Measurements from ENCODE around the gene KIF12.

Gene KIF12

DNA sequence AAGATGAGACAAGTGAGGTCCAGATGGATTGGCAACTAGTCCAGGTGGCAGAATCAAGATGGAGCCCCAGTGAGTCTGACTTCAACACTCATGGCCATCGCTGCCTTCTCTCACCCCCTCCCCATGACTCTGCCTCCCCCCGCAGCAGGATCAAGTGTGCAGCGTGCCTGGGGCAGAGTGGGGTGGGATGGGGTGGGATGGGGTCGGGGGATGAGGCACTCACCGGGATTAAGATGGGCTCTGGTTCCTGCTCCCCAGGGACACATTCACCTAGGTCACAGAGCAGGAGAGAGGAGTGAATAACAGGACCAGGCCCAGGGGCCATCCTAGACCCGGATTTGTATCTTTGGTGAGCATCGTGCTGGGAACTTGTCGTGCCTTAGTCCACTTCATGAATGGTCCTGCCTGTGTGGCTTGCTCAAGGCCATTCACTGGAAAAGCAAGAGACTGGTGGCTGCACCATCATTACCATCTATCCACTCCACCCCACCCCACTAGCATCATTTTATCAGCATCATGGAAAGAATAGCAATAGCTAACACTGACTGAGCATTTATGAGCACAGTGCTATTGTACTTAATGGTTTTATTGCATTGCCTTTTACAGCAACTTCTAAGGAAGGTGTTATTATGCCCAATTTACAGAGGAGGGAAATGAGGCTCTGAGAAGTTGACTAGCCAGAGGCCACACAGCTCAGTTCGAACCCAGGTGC, 29.5 kb downstream of the KIF12 start:
- FAIRE-seq (no peak), DNase-seq (ENCODE audit: insufficient read length) (no peak)
- TF ChIP-seq POLR2A (IDR thresholded peaks at IDR 0.05; ENCODE audit: low read depth, low read length) = no peak
- no peak for TF ChIP-seq TAF1 (IDR thresholded peaks at IDR 0.05; ENCODE audit: borderline replicate concordance, low read depth, low read length)
- TF ChIP-seq POLR2AphosphoS5 (IDR thresholded peaks at IDR 0.05; ENCODE audit: low read depth, low read length) = no peak

DNA sequence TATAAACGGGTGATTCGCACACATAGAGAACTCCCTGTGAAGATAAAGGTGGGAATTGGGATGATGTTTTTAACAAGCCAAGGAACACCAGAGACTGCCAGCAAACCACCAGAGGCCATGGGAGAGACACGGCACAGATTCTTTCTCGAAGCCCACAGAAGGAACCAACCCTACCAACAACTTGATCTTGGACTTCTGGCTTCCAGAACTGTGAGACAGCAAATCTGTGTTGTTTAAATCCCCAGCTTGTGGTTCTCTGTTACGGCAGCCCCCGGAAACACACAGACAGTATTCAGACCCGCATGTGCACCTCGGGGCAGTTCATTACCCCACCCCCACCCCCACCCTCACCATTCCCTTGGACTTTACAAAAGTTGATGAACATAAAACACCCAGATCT, 33.8 kb downstream of the KIF12 start:
- TF ChIP-seq TAF1 (IDR thresholded peaks at IDR 0.05; ENCODE audit: borderline replicate concordance, low read depth, low read length) (no peak), POLR2AphosphoS5 (IDR thresholded peaks at IDR 0.05; ENCODE audit: low read depth, low read length) (no peak), POLR2A (IDR thresholded peaks at IDR 0.05; ENCODE audit: low read depth, low read length) (no peak)
- no peak for DNase-seq (ENCODE audit: insufficient read length)
- FAIRE-seq = no peak

DNA sequence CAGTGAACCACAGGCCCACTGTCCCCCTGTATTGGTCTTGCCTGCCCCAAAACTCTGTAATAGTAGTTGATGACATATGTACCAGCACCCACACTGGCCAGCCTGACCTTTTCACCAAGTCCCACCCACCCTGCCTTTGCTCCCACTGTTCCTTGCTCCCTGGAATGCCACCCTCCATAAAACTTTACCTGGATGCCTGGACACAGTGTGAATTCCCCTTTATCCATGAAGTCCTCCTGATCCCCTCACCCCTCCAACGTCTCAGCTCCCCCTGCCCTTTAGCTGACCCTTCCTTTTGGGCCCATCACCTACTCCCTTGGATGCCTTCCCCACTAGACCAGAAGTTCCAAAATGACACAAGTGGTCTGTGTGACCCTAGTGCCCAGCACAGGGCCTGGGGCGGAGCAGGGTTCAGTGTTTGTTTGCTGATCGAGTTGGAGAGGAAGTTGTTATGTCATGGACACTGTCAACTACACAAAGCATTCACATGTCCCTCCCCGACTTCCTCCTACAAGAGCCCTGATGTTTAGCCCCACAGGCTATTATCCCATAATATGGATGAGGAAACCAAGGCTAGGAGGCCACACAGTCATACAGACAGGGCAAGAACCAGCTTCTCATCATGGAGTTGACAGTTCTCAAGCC, 37.1 kb downstream of the KIF12 start:
- DNase-seq (ENCODE audit: insufficient read length) (no peak), FAIRE-seq (no peak)
- TF ChIP-seq TAF1 (IDR thresholded peaks at IDR 0.05; ENCODE audit: borderline replicate concordance, low read depth, low read length) = no peak
- no peak for TF ChIP-seq POLR2AphosphoS5 (IDR thresholded peaks at IDR 0.05; ENCODE audit: low read depth, low read length)
- TF ChIP-seq POLR2A (IDR thresholded peaks at IDR 0.05; ENCODE audit: low read depth, low read length) = no peak

DNA sequence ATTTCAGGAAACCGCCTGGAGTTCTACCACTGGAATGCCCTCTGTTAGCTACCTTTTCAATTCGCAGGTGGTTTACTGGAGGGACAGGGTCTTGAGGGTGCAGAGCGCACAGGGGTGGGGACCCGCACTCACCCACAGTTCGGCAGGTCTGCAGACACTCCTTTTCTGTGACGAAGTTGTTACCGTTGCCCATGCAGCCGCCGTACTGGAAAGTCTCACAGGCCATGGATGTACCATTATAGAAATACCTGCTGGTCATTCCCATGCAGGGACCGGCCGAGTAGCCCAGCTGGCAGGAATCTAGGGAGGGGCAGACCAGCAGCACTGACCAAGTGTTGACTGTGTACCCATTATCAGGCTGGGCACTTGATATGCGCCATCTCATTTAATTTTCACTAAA, 37.8 kb downstream of the KIF12 start:
- DNase-seq (ENCODE audit: insufficient read length) = no peak
- TF ChIP-seq POLR2A (IDR thresholded peaks at IDR 0.05; ENCODE audit: low read depth, low read length) (no peak), POLR2AphosphoS5 (IDR thresholded peaks at IDR 0.05; ENCODE audit: low read depth, low read length) (no peak), TAF1 (IDR thresholded peaks at IDR 0.05; ENCODE audit: borderline replicate concordance, low read depth, low read length) (no peak)
- no peak for FAIRE-seq

DNA sequence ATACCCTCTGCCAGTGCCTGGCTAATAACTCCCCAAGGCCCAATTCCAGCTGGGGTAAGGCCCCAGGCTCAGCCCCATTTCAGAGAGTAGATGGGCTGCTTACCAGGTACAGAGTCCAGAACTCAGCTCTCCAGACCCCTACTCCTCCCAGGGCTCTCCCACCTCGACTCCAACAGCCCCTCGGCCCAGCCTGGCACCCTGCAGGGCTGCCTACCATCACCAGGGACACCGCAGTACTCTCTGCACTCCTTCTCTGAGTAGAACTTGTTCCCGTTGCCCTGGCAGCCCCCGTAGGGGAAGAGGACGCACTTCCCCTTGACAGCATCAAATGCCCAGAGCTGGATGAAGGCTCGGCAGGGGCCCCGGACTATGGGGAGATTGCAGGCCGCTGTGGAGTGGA, 38.4 kb downstream of the KIF12 start:
- FAIRE-seq (no peak), DNase-seq (ENCODE audit: insufficient read length) (no peak)
- no peak for TF ChIP-seq POLR2AphosphoS5 (IDR thresholded peaks at IDR 0.05; ENCODE audit: low read depth, low read length)
- no peak for TF ChIP-seq POLR2A (IDR thresholded peaks at IDR 0.05; ENCODE audit: low read depth, low read length)
- no peak for TF ChIP-seq TAF1 (IDR thresholded peaks at IDR 0.05; ENCODE audit: borderline replicate concordance, low read depth, low read length)

DNA sequence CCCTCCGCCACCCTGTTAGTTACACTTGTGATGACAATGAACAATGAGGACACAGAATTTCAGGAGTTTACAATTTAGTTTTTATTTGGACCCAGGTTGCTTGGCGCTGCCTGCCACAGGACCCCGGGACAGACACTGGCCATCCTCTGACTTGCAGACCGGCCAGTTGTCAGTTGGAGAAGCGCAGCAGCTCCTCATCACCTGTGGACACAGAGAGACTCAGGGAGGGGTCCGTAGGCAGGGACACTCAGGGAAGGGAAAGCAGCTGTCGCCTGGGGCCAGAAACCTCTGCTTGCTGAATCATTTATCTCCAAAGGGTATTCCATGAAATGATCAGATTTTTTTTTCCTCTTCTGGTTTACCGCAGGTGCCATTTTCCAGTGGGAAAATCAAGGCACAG, 39.0 kb downstream of the KIF12 start:
- FAIRE-seq = no peak

DNA sequence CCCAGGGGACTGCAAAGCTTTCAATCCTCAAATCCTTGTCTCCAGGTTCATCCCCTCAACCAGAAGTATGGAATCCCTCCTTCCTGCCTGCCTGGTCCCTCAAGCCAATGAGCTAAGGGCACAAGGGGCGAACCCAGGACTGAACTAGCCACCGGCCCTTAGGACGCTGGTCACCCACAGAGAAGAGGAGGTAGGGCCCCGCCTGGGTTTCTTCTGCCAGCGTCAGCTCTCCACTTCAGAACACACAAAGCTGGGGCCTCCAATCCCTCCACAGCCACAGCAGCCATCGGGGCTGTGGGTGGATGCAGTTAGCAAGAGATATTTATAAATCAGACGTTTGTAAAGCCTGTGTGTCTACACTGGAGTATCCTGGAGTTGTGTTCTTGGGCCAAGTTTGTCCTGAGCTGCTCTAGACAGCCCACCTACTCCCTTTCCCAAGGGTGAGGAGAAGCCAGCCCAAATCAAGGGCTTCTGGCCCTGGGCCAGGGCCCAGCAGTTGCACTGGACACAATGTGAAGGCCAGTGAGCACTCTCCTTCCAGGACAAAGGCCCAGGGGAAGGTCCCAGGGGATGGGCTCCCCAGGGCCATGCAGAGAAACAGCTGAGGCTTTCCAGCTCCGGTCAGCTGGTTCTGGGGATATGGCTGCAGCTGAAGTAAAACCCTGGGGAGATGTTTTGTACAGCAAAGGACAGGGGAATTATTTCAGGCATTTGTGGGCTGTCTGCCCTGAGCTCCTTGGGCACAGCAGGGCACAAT, 39.9 kb downstream of the KIF12 start:
- TF ChIP-seq POLR2AphosphoS5 (IDR thresholded peaks at IDR 0.05; ENCODE audit: low read depth, low read length) = no peak
- no peak for TF ChIP-seq POLR2A (IDR thresholded peaks at IDR 0.05; ENCODE audit: low read depth, low read length)
- no peak for TF ChIP-seq TAF1 (IDR thresholded peaks at IDR 0.05; ENCODE audit: borderline replicate concordance, low read depth, low read length)
- no peak for DNase-seq (ENCODE audit: insufficient read length)
- FAIRE-seq = no peak

More for the DNA sequence above, 39.0 kb downstream of the KIF12 start:
- TF ChIP-seq POLR2A (IDR thresholded peaks at IDR 0.05; ENCODE audit: low read depth, low read length) (no peak), POLR2AphosphoS5 (IDR thresholded peaks at IDR 0.05; ENCODE audit: low read depth, low read length) (no peak), TAF1 (IDR thresholded peaks at IDR 0.05; ENCODE audit: borderline replicate concordance, low read depth, low read length) (no peak)
- DNase-seq (ENCODE audit: insufficient read length) = no peak

DNA sequence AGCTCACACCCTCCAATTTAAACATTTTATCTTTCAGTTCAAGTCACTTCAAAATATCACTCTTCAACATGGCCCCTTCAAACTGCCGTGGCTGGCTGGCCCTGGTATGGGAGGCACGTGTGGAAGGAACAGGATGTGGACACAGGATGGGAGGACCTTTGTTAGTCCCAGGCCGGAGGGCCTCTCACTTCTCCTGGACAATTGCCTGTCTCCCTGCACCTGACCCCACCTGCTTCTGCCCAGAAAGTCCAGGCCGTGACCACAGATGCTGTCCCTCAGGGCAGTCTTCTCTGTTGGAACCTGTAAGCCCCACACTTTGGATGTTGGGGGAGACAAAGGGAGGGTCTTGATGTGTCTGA, 40.4 kb downstream of the KIF12 start:
- FAIRE-seq (no peak), DNase-seq (ENCODE audit: insufficient read length) (no peak)
- TF ChIP-seq POLR2A (IDR thresholded peaks at IDR 0.05; ENCODE audit: low read depth, low read length) (no peak), POLR2AphosphoS5 (IDR thresholded peaks at IDR 0.05; ENCODE audit: low read depth, low read length) (no peak), TAF1 (IDR thresholded peaks at IDR 0.05; ENCODE audit: borderline replicate concordance, low read depth, low read length) (no peak)

DNA sequence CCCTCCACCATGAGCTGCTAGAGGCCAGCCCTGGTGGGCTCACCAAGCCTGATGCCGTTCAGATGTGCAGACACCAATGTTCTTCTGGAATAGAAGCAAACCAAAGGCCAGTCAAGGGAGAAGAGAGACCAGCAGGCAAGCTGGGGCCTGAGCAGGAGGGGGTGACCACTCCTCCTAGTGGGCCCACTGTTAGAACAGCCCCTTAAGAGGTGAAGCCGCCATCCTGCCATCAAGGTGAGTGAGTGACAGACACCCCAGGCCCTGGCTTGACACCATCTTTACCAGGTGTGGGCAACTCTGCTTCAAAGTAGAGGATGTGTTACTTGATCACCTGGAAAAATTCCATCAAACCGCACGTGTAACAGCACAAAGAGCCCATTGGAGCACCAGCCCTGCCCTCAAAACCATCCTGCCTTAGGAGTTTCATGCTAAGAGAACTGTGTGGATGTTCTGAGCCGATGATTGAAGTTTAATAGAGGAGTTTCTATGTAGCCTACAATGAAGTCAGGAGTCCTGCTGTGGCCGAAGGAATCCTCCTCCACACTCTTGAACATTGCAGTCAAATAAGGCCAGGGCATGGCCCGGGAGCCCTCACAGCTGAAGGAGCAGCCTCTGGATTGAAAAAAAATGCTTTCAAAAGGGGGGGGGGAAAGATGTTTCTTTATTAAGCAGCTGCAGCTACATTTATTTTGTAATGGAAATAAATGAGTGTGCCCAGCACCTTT, 41.8 kb downstream of the KIF12 start:
- DNase-seq (ENCODE audit: insufficient read length) = no peak
- no peak for FAIRE-seq

DNA sequence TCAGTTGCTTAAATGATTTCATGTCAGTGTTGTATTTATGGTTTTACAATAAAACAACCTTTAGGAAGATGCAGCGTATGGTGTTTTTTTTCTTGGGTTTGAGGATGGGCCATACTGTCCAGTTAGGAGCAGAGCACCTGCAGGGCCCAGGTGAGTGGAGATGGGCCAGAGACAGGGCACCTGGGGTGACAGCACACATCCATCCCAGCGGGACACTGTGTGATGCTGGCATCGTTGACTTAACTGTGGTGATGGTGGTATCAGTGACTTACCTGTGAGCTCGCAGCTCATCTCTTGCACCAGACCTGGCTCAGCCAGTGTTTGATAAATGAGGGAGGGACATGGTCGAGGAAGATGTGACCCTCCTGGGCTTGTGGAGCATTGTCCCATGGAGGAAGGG, 42.6 kb downstream of the KIF12 start:
- no peak for DNase-seq (ENCODE audit: insufficient read length)
- FAIRE-seq = no peak
- TF ChIP-seq TAF1 (IDR thresholded peaks at IDR 0.05; ENCODE audit: borderline replicate concordance, low read depth, low read length) (no peak), POLR2A (IDR thresholded peaks at IDR 0.05; ENCODE audit: low read depth, low read length) (no peak), POLR2AphosphoS5 (IDR thresholded peaks at IDR 0.05; ENCODE audit: low read depth, low read length) (no peak)

More for the DNA sequence above, 41.8 kb downstream of the KIF12 start:
- TF ChIP-seq POLR2A (IDR thresholded peaks at IDR 0.05; ENCODE audit: low read depth, low read length) (no peak), TAF1 (IDR thresholded peaks at IDR 0.05; ENCODE audit: borderline replicate concordance, low read depth, low read length) (no peak), POLR2AphosphoS5 (IDR thresholded peaks at IDR 0.05; ENCODE audit: low read depth, low read length) (no peak)

DNA sequence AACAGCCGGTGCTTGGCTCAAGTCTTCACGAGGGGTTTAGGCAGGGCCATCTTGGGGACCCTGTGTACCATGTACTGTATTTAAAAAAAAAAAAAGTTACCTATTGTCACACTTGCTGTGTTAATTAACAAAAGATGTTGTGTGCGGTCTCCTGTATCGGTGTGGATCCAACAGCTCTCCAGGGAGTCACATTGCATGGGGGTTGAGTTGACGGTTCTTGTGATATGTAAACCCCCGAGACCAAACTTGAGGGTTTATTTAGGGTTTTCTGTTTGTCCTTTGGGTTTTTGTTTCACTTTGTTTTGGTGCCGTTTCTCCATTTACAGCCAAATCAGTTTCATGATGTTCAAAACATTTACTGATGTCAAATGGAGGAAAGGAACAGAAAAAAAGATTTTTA, 43.2 kb downstream of the KIF12 start:
- no peak for TF ChIP-seq POLR2A (IDR thresholded peaks at IDR 0.05; ENCODE audit: low read depth, low read length)
- no peak for TF ChIP-seq POLR2AphosphoS5 (IDR thresholded peaks at IDR 0.05; ENCODE audit: low read depth, low read length)
- no peak for TF ChIP-seq TAF1 (IDR thresholded peaks at IDR 0.05; ENCODE audit: borderline replicate concordance, low read depth, low read length)
- no peak for FAIRE-seq
- no peak for DNase-seq (ENCODE audit: insufficient read length)

Data from GM12892 (cell line).